CD4-positive, CD25-positive, alpha-beta regulatory T cell (primary cell): ENCODE data around the gene KCNIP4. TPM values are rescaled to one million over a fixed set of nuclear protein-coding genes. Genes with fewer than 3 reads are reported as not detected.
"Not testable (repeated sequence)": the region's sequence is repeated elsewhere in the genome, so short reads cannot be mapped to it uniquely, and the experiment has no call there.

Source experiments
- ATAC-seq, 2 donors: fragments of 150-1000 bp; cut with Tn5 transposase; one replicate each; pipeline ENCODE4 v1.10.0; 2021; ENCODE audit warnings: low read depth in 2 of 2, moderate number of reproducible peaks in 2 of 2, moderate library complexity in 1 of 2
- DNase-seq, 3 donors: peaks; one replicate each; pipeline versions ENCODE4 v3.0.0 to v3.0.0-alpha.2; 2012 to 2022; ENCODE audit warnings: mixed read lengths in 1 of 3
- H3K27ac ChIP-seq: one replicate; pipeline ENCODE4 v1.7.0; 2013; ENCODE audit warnings: mild to moderate bottlenecking, low read length; ENCODE audit not compliant: insufficient read depth, poor library complexity, severe bottlenecking
- H3K27me3 ChIP-seq: one replicate; pipeline ENCODE4 v1.7.0; 2013; ENCODE audit warnings: low read length; ENCODE audit not compliant: control insufficient read depth, insufficient read depth
- H3K36me3 ChIP-seq: one replicate; pipeline ENCODE4 v1.7.0; 2013; ENCODE audit warnings: mild to moderate bottlenecking, low read length, moderate library complexity; ENCODE audit not compliant: control insufficient read depth, insufficient read depth
- H3K4me1 ChIP-seq: 2 replicates; pipeline ENCODE4 v1.7.0; 2013; ENCODE audit warnings: mild to moderate bottlenecking, low read length; ENCODE audit not compliant: insufficient read depth, control insufficient read depth, poor library complexity, severe bottlenecking
- H3K4me3 ChIP-seq: one replicate; pipeline ENCODE4 v1.7.0; 2013; ENCODE audit warnings: low read depth, mild to moderate bottlenecking, low read length, moderate library complexity
- H3K9me3 ChIP-seq, 2 experiments: 1 replicate in 1 of 2; 2 replicates in 1 of 2; pipeline ENCODE4 v1.7.0; 2013; ENCODE audit warnings: low read length in 2 of 2, mild to moderate bottlenecking in 1 of 2, moderate library complexity in 1 of 2; ENCODE audit not compliant: control insufficient read depth in 2 of 2
- H3K27ac Mint-ChIP-seq, 3 donors: one replicate each; pipeline ENCODE4 v1.8.0; 2020 to 2022; ENCODE audit warnings: mild to moderate bottlenecking in 3 of 3, mixed read lengths in 3 of 3, moderate library complexity in 2 of 3
- H3K27me3 Mint-ChIP-seq: one replicate; pipeline ENCODE4 v1.8.0; 2022; ENCODE audit warnings: mild to moderate bottlenecking, mixed read lengths
- H3K36me3 Mint-ChIP-seq: one replicate; pipeline ENCODE4 v1.8.0; 2020; ENCODE audit warnings: mixed read lengths
- H3K4me1 Mint-ChIP-seq, 4 donors: one replicate each; pipeline ENCODE4 v1.8.0; 2020 to 2022; ENCODE audit warnings: mixed read lengths in 4 of 4, mild to moderate bottlenecking in 1 of 4
- H3K4me3 Mint-ChIP-seq, 4 donors: one replicate each; pipeline ENCODE4 v1.8.0; 2020 to 2022; ENCODE audit warnings: mild to moderate bottlenecking in 4 of 4, mixed read lengths in 4 of 4, moderate library complexity in 3 of 4
- H3K9me3 Mint-ChIP-seq, 7 donors: one replicate each; pipeline ENCODE4 v1.8.0; 2020 to 2022; ENCODE audit warnings: mixed read lengths in 7 of 7, mild to moderate bottlenecking in 3 of 7, moderate library complexity in 2 of 7
- polyA plus RNA-seq, 4 donors: library from polyadenylated mRNA; unstranded; fragments of 300-500 nt; fragmentation: Illumina TruSeq; gene quantifications; one replicate each; pipeline ENCODE4 v1.2.3, GENCODE V29; 2021
- total RNA-seq: library from RNA; stranded (reverse); gene quantifications from one replicate; pipeline ENCODE4 v1.2.3, GENCODE V29; 2022

Gene KCNIP4
- total and polyA plus RNA-seq, 5 donors from 2014 or later: 0.09 to 0.24 TPM; not detected in 3

DNA sequence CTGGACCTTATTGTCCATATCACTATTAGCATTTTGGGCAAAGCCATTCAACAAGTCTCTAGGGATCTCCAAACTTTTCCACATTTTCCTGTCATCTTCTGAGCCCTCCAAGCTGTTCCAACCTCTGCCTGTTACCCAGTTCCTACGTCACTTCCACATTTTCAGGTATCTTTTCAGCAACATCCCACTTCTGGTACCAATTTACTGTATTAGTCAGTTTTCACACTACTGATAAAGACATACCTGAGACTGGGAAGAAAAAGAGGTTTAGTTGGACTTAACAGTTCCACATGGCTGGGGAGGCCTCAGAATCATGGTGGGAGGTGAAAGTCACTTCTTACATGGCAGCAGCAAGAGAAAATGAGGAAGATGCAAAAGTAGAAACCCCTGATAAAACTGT lies 1165.4 kb downstream of the KCNIP4 start:
- H3K9me3 ChIP-seq, H3K4me1 Mint-ChIP-seq, H3K4me1 ChIP-seq, H3K36me3 ChIP-seq, DNase-seq, H3K27ac ChIP-seq, ATAC-seq, H3K27me3 Mint-ChIP-seq, H3K4me3 Mint-ChIP-seq, H3K27ac Mint-ChIP-seq, H3K27me3 ChIP-seq, H3K36me3 Mint-ChIP-seq, H3K4me3 ChIP-seq: not testable (repeated sequence)
- peaks cover 0 to 19% (median 9%) of the 10 kb centered on the region in 7 donors for H3K9me3 Mint-ChIP-seq

DNA sequence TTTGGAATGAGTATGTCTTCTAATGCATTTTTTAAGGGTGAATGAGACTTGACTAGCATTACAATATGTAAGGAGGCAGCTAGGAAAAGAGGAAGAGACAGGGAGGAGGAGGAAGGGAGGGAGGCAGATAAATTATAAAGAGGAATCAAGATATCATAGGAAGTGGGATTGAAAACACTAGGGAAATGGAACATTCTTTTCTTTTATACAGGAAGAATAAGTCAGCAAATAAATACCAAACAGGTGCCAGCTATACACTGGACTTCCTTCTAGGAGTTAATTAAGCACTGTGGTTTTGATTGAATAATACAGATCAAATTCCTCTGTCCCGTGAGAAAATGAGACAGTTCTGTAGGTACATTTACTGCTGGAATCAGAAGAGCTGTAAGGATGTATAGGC lies 1169.7 kb downstream of the KCNIP4 start:
- Histone ChIP-seq H3K4me1 (no peaks in the 10 kb centered on the region), H3K9me3 (peaks cover 0 to 3% of the 10 kb centered on the region in 2 experiments), H3K27ac (no peak overlapping the region), H3K27me3 (no peaks in the 10 kb centered on the region), H3K36me3 (no peaks in the 10 kb centered on the region), H3K4me3 (no peak overlapping the region)
- ATAC-seq (no peak), DNase-seq (no peak)
- no peak overlapping the region for H3K27ac Mint-ChIP-seq
- no peaks in the 10 kb centered on the region for H3K27me3 Mint-ChIP-seq
- no peak overlapping the region for H3K4me3 Mint-ChIP-seq
- H3K9me3 Mint-ChIP-seq: peaks cover 0 to 24% (median 11%) of the 10 kb centered on the region in 7 donors
- H3K4me1 Mint-ChIP-seq: no peaks in the 10 kb centered on the region
- H3K36me3 Mint-ChIP-seq: no peaks in the 10 kb centered on the region

DNA sequence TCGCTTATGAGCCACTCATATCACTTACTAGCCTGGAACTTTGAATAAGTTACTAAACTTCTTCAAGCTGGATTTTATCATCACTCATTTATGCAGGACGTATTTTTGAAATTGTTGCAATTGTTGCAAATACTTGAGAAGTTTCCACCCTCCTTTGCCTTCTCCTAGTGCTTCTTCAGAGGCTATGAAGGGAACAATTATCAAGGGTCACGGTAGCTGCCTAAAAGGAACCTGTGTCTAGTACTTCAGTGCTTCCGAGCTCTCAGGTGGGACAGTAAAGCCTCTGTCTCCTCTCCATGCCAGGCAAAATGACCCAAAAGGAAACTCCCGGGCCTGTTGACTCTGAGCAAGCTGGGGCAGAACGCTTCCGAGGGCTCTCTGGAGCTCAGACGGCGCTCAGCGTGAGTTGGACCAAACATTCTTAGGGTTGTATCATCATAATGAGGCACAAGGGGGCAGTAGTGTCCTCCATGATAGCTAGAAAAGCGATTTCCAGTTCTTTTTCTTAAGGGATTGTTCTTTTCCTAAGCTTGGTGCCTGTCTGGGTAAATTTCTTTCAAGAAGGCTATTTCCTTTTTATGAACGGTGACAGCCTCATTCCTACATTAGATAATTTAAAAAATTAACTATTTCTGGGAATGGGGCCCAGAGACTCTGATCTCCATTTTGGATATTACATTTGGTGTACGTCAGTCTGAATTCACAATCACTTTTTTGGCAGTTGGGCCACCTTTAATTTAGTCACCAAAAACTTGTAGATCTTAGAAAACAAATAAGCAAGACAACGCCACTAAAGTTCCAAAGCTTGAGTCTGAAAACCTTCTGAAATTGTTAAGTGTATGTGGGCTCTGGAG lies 1175.2 kb downstream of the KCNIP4 start:
- no peak overlapping the region for H3K27ac Mint-ChIP-seq
- H3K27me3 ChIP-seq: no peaks in the 10 kb centered on the region
- ATAC-seq (no peak), DNase-seq (peak in 2 of 3 donors; percentile 17 to 31)
- H3K9me3 Mint-ChIP-seq: peaks cover 0 to 6% (median 0%) of the 10 kb centered on the region in 7 donors
- H3K9me3 ChIP-seq: no peaks in the 10 kb centered on the region
- H3K27me3 Mint-ChIP-seq: no peaks in the 10 kb centered on the region
- peaks cover 0 to 2% (median 0%) of the 10 kb centered on the region in 4 donors for H3K4me1 Mint-ChIP-seq
- no peaks in the 10 kb centered on the region for H3K36me3 Mint-ChIP-seq
- no peaks in the 10 kb centered on the region for H3K4me1 ChIP-seq
- no peak overlapping the region for H3K4me3 Mint-ChIP-seq
- H3K27ac ChIP-seq: no peak overlapping the region
- no peaks in the 10 kb centered on the region for H3K36me3 ChIP-seq
- H3K4me3 ChIP-seq: no peak overlapping the region

DNA sequence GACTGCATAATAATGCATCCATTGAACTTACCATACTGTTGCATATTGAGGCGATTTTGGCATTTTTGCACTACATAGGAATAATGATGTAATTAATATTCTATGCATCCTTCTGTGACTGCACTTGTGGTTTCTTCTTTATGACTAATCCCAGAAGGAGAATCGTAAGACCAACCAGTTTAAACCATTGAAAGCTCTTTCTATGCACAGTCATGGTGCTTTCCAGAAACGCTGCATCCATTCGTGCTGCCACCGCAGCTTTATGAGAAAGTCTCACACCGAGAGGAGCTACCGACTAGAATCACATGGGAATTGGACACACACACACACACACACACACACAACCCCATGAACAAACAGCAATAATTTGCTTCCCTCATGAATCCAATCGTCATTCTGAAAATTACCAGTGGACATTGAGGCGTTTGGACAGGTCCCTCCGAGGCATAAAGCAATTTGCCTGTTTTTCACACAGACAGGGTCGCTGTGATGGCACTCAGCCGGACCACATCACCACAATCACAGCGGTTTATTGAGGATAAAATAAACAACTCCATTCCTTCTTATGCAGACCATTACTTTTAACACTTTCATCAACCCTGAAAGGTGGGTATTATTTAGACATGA lies 1184.1 kb downstream of the KCNIP4 start:
- no peak overlapping the region for H3K4me3 Mint-ChIP-seq
- no peaks in the 10 kb centered on the region for H3K36me3 Mint-ChIP-seq
- no peaks in the 10 kb centered on the region for H3K9me3 ChIP-seq
- H3K4me3 ChIP-seq: no peak overlapping the region
- ATAC-seq (no peak), DNase-seq (no peak)
- no peaks in the 10 kb centered on the region for H3K4me1 ChIP-seq
- H3K9me3 Mint-ChIP-seq: no peaks in the 10 kb centered on the region
- no peaks in the 10 kb centered on the region for H3K27me3 ChIP-seq
- no peak overlapping the region for H3K27ac Mint-ChIP-seq
- no peaks in the 10 kb centered on the region for H3K27me3 Mint-ChIP-seq
- H3K27ac ChIP-seq: no peak overlapping the region
- no peaks in the 10 kb centered on the region for H3K4me1 Mint-ChIP-seq
- no peaks in the 10 kb centered on the region for H3K36me3 ChIP-seq

DNA sequence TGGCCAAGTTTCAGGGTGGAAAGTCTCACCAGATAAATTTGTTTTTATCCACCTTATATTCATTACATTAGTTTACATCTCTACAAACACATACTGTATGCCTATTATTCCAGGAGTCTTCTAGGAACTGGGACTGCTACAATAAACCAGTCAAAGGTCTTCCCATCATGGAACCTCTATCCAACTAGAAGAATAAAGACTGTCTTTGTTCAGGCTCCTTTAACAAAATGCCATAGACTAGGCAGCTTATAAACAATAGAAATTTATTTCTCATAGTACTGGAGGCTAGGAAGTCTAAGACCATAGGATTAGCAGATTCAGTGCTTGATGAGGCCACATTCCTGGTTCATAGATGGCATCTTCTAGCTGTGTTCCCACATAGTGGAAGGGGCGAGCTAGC lies 1186.7 kb downstream of the KCNIP4 start:
- no peak overlapping the region for H3K27ac ChIP-seq
- no peaks in the 10 kb centered on the region for H3K36me3 Mint-ChIP-seq
- H3K36me3 ChIP-seq: no peaks in the 10 kb centered on the region
- H3K27ac Mint-ChIP-seq: no peak overlapping the region
- H3K4me3 Mint-ChIP-seq: no peak overlapping the region
- no peaks in the 10 kb centered on the region for H3K4me1 Mint-ChIP-seq
- no peaks in the 10 kb centered on the region for H3K27me3 Mint-ChIP-seq
- DNase-seq: no peak
- no peaks in the 10 kb centered on the region for H3K9me3 ChIP-seq
- H3K27me3 ChIP-seq: no peaks in the 10 kb centered on the region
- ATAC-seq: no peak
- H3K4me3 ChIP-seq: no peak overlapping the region
- H3K9me3 Mint-ChIP-seq: no peaks in the 10 kb centered on the region
- H3K4me1 ChIP-seq: no peaks in the 10 kb centered on the region

DNA sequence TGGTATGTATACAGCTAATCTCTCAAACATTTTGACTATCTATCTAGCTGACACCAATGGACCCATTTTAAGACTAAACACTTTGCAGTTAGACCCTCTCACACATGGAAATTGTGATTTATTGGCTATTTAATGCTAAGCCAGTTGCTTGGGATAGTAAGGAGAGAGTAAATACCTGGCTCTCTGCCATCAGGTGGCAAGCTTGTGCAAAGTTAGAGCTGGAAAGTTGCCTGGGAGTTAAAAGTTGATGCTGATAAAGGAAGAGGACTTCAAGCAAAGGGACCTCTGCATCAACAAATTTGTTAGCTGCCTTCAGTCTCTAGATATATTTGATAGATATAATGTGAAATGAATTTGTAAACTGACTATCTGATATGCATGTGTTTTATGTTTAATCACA lies 1187.2 kb downstream of the KCNIP4 start:
- Histone ChIP-seq H3K27me3 (no peaks in the 10 kb centered on the region), H3K9me3 (no peaks in the 10 kb centered on the region), H3K4me1 (no peaks in the 10 kb centered on the region), H3K36me3 (no peaks in the 10 kb centered on the region), H3K4me3 (no peak overlapping the region), H3K27ac (no peak overlapping the region)
- no peak overlapping the region for H3K27ac Mint-ChIP-seq
- H3K36me3 Mint-ChIP-seq: no peaks in the 10 kb centered on the region
- no peak overlapping the region for H3K4me3 Mint-ChIP-seq
- no peaks in the 10 kb centered on the region for H3K27me3 Mint-ChIP-seq
- H3K4me1 Mint-ChIP-seq: no peaks in the 10 kb centered on the region
- ATAC-seq: no peak
- no peak for DNase-seq
- no peaks in the 10 kb centered on the region for H3K9me3 Mint-ChIP-seq

DNA sequence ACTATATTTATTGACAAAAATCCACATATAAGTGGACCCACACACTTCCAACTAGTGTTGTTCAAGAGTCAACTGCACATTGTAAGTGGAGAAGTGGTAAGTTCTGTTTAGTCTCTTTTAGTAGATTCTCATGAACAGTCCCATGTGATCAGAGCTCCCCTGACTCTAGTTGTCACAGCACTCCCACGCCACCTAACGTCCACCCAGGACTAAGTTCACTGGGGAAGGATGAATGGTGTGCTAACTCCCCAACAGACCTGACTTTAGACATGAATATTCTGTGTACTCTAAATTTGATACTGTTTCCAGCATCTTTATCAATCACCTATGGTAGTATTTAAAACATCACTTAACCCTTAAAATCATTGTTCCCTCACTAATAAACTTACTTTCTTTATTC lies 1188.5 kb downstream of the KCNIP4 start:
- Histone ChIP-seq H3K36me3 (no peaks in the 10 kb centered on the region), H3K27ac (no peak overlapping the region), H3K9me3 (no peaks in the 10 kb centered on the region), H3K27me3 (no peaks in the 10 kb centered on the region), H3K4me3 (no peak overlapping the region), H3K4me1 (no peaks in the 10 kb centered on the region)
- Mint-ChIP-seq H3K4me1 (no peaks in the 10 kb centered on the region), H3K9me3 (no peaks in the 10 kb centered on the region), H3K27me3 (no peaks in the 10 kb centered on the region), H3K4me3 (no peak overlapping the region), H3K27ac (no peak overlapping the region), H3K36me3 (no peaks in the 10 kb centered on the region)
- DNase-seq (no peak), ATAC-seq (no peak)

DNA sequence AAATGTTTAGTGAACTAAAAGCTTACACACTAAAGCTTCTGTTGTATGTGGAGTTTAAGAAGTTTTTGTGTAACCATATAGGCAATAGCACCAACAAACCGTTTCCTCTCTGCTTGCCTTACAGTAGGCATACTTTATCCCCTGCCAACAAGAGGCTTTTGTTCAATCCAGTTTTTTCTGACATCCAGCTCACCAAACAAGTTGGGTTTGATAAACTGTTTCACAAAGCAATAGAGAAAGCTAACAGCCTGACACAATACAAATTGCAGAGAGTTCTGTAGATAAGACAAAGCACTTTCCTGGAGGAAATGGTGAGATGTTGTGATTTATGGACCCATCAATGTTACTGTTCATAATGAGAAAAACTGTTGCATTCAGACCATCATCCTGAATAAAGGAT lies 1194.5 kb downstream of the KCNIP4 start:
- peaks cover 9% of the 10 kb centered on the region for H3K36me3 Mint-ChIP-seq
- H3K27ac Mint-ChIP-seq: no peak overlapping the region
- no peak overlapping the region for H3K4me3 ChIP-seq
- no peaks in the 10 kb centered on the region for H3K4me1 ChIP-seq
- ATAC-seq (no peak), DNase-seq (no peak)
- H3K27ac ChIP-seq: no peak overlapping the region
- H3K9me3 Mint-ChIP-seq: peaks cover 0 to 3% (median 0%) of the 10 kb centered on the region in 7 donors
- no peaks in the 10 kb centered on the region for H3K9me3 ChIP-seq
- no peaks in the 10 kb centered on the region for H3K27me3 Mint-ChIP-seq
- H3K27me3 ChIP-seq: no peaks in the 10 kb centered on the region
- no peak overlapping the region for H3K4me3 Mint-ChIP-seq
- H3K4me1 Mint-ChIP-seq: peaks cover 0 to 4% (median 1%) of the 10 kb centered on the region in 4 donors
- no peaks in the 10 kb centered on the region for H3K36me3 ChIP-seq
